NOMO-1 treated with dmso at 0.1 percent for 144 hours (cell line): ENCODE measurements around the gene ANAPC10.

ENCODE experiments used
- DNase-seq: peaks from one replicate; lab custom pipeline; 2025; ENCODE audit not compliant: unreplicated experiment; lab: John Stamatoyannopoulos, UW

ANAPC10 gene

GRCh38 chr4:145071560-145071959 lies 26.4 kb downstream of the ANAPC10 start:
- no peak for DNase-seq

DNA sequence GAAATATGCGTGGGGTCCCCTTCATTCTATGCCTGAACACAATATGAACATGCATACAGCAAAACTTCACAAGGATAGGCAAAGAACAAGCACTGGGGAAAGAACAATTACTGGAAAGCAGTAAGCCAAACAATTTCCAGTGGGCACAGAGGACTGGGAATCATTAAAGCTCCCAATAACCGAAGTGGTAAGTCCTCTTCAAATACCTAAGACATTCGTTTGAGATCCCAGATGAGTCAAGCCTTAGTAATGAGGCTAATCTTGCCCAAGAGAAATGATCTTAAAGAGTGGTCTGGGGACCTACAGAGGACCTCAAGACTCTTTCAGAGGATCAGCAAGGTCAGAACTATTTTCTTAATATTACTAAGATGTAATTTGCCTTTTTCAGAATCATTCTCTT lies 28.6 kb downstream of the ANAPC10 start:
- no peak for DNase-seq

DNA sequence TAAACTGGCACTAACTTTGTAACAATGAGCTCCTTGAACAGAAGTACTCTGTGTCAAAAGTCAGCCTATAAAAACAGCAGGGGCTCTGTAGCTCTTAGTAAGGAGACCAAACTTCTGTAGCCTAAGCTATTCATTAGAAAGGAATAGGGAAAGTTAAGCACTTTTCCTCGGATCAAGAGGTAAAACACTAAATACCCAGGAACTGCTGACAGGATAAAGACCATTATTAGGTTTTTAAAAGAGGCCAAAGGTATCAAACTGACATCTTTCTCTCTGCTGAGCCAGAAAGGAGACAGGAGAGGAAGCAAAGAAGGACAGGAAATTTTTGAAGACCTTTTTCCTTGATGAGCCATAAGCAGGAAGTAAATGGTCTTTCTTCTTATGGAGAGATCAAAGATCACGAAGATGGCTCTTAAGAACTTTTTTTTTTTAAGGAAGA lies 31.9 kb downstream of the ANAPC10 start:
- no peak for DNase-seq

GRCh38 chr4:145061318-145061920 lies 36.6 kb downstream of the ANAPC10 start:
- peak; percentile 10 for DNase-seq

GRCh38 chr4:145058256-145058655 lies 39.7 kb downstream of the ANAPC10 start:
- DNase-seq, result no peak

- no peak for DNase-seq
These were observed 41.5 kb downstream of the ANAPC10 start for GRCh38 chr4:145056325-145057130.

- no peak for DNase-seq
These were observed 42.3 kb downstream of the ANAPC10 start for GRCh38 chr4:145055533-145056257.

DNA sequence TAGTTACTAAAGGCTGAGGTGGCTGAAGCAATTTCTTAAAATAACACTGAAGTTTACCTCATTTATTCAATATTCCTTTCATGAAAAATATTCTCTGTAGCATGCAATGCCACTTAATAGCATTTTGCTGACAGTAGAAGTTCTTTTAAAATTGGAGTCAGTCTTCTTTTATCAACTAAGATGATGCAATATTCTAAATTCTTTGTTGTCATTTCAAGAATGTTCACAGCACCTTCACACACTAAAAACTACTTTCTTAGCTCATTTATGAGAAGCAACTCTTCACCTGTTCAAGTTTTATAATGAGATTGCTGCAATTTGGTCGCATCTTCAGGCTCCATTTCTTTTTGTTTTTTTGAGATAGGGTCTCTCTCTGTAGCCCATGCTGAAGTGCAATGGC lies 48.8 kb downstream of the ANAPC10 start:
- no peak for DNase-seq

DNA sequence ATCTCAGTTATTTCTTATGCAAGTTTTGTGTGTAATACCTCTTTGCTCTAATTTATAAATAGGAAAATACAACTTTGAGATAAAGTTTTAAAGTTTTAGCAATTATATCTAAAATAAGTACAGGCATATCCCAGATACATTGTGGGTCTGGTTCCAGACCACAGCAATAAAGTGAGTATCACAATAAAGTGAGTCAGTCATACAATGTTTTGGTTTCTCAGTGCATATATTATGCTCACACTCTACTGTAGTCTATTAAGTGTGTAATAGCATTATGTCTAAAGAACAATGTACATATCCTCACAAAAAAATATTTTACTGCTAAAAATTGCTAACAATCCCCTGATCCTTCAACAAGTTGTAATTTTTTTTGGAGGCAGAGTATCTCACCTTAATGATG lies 49.2 kb downstream of the ANAPC10 start:
- no peak for DNase-seq

DNA sequence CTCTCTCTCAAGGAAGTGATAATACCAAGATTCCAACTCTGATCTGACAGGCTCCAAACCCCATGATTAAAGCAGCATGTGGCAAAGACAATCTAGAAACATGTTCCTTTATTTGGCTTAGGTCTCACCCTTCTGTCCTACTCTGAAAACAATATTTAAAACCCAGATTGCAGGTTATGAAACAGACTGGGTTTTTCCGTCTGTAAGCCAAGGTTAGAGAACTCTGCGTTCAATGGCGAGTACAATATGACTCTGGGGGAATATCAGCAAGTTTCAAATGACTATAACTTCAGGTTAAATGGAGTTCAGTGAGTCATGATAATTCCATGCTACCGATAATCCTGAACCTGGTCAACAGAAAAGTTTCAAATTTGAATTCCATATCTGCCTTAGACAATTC lies 50.8 kb downstream of the ANAPC10 start:
- no peak for DNase-seq

DNA sequence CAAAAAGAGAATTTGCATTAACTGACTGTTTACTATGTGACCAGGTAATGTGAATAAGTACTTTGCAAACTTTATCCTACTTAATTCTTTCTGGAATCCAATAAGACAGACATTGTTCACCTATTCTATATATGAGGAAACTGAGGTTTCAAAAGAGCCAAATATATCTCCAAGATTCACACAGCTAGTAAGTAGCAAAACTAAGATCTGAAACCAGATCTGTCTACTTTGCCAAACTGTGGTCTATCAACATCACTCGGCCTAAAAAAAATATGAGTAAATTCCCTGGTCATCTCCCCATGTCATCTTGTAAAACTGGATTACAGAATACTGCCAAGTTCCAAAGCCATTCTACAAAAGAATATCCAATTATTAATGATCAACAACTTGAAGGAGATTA lies 52.8 kb downstream of the ANAPC10 start:
- no peak for DNase-seq

DNA sequence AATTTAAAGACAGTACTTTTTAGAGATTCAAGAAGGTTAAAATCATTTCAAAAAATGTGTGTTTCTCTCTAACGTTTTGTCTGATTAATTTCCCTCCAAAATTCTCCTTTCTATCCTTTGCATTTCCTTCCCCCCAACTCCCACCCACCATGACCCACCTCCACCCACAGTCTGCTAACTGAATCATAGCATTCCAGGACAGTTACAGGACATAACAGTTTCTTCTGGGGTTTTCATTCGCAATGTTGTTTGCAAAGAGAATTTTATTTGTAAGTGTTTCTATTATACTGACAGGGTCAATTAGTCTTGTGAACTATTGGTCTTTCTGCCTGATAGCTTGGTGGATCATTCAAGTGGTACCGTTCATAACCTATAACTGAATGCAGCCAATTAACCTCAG lies 53.7 kb downstream of the ANAPC10 start:
- DNase-seq, result no peak

DNA sequence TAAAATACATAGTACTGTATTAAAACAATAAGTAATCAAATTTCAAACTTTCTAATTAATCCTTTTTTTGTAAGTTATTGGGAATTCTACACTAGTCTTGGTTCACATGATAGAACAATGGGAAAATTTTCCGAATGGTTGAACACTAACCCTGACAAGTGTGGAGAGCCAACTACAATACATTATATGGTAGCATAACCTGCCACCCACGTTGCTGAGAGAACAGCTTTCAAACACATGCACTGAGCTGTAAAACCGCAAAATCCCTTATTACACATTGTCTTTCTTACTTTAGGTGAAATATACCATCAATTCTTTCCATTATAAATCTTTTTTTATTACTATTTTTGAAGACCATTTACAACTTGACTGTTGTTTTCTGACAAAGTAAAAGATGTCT lies 54.7 kb downstream of the ANAPC10 start:
- no peak for DNase-seq

DNA sequence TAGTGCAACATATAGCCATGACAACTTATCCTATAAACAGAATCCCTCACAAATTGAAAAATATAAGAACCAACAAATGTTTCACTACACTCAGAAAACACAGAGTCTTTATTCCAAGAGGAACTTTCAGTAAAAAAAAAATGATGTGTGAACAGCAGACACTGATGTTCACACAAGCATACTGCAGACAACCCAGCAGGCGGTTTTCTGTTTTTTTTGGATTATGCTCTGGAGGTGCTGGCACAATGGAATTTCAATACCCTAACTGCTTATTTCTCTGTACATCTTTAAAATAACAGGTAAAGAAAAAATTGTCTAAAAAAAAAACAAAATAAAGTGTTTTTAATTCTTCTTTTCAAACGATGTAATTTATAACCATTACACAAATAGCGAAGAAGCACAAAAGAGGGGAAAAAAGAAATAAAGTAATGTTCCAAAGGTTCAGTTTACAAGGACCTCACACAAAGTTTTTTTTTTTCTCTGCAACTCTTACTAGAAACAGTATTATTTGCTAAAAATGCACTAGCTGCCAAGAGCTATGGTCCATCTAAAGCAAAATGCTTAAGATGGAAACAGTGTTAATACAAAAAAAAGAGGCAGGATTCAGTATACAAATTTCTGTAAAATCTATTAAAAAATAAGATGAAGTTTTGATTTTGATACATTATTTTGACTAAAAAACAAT lies 55.3 kb downstream of the ANAPC10 start:
- DNase-seq, result no peak

DNA sequence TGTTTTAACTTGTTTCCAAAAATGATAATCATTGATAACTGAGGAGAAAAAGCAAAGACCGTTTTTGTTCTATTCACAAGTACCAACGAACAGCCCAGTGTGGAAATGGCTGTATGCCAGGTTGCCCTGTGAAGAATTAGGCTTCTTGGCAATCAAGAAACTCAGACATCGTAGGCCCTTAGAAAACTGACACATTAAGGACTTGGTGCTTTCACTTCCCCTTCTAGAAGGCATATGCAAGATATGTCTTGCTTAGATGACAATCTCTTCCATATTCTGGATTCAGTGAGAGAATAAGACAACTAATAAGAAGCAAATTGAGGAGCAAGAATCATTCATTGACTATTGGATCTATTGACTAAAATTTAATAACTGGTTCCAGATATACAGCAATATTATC lies 56.6 kb downstream of the ANAPC10 start:
- peak; percentile 76 for DNase-seq

DNA sequence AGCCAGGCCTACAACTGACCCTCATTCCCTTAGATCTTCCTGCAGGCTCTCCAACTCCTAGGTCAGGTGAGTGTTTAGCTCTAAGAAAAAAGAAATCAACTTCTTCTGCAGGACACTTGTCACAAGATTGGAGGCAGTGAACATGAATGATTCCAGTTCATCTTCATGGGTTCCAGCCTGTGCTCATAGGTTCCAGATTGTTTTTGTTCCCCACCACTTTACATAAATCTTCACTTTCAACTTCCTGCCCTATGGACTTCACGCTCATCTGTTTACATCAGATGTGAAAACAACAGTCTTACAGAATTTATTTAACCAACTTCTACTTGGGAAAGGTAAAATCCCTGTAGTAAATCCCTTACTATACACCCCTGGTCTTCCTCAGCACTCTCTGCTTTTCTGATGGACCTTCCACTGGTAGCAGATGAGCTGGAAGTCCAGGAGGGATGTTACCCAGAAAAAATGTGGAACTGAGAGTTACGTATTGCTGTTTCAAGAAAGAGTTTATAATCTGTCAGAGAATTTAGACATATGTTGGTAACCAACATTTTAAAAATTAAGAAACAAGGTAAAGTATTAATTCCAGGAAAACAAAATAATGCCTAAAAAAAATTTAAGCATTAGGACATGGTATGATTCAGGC lies 62.4 kb downstream of the ANAPC10 start:
- DNase-seq, result no peak

- no peak for DNase-seq
These were observed 63.2 kb downstream of the ANAPC10 start for GRCh38 chr4:145034727-145035211.

DNA sequence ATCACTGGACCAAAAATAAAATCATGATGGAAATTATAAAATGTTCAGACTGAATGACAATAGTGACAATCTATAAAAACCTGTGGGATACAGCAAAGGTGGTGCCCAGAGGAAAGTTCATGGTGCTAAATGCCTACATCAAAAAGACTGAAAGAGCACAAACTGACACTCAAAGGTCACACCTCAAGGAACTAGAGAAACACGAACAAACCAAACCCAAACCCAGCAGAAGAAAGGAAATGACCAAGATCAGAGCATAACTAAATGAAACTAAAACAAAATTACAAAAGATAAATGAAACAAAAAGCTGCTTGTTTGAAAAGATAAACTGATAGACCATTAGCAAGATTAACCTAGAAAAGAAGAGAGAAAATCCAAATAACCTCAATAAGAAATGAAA lies 78.7 kb downstream of the ANAPC10 start:
- DNase-seq, result no peak

DNA sequence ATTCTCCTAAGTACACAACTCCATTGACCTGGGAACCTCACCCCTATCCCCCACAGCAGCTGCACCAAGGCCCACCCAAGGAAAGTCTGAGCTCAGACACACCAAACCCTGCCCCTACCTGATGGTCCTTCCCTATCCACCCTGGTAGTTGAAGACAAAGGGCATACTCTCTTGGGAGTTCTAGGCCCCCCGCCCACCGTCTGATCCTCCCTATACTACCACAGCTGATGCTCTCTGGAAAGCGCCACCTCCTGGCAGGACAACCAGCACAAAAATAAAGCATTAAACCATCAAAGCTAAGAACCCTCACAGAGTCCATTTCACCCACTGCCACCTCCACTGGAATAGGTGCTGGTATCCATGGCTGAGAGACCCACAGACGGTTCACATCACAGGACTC lies 83.6 kb downstream of the ANAPC10 start:
- DNase-seq, result no peak

- no peak for DNase-seq
These were observed 85.2 kb downstream of the ANAPC10 start for GRCh38 chr4:145012841-145013240.

DNA sequence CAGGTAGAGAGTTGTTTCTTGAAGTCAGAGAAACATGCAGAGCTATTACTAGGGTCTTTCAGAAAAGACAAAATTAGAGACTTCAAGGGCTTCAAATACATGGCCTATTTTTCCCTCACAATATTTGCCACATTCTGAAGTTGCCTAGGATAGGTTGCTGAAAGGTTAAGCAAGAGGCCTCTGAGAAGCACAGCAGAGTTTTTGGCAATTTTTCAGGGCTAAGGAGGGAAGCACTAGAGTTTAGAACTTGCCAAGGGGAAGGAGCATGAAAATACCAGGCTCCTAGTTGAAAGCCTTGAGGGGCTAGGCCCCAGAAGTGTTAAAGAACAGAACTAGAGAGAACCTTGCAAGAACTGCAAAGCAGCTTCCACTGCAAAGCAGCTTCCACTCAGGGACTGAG lies 86.4 kb downstream of the ANAPC10 start:
- DNase-seq, result no peak
